Measurements from ENCODE around the gene CDH2.

GRCh38 chr18:28002841-28003240 is 174.1 kb downstream of the CDH2 start:
- no peak for TF ChIP-seq CTCF (IDR thresholded peaks at IDR 0.05)
- TF ChIP-seq EP300 (IDR thresholded peaks at IDR 0.05) = no peak

Data from ovary (tissue), 3 donors.